SK-N-SH (cell line): ENCODE data around the gene MS4A2. TPM values are rescaled to one million over a fixed set of nuclear protein-coding genes. Genes with fewer than 3 reads are reported as not detected.
"Not testable (repeated sequence)": the region's sequence is repeated elsewhere in the genome, so short reads cannot be mapped to it uniquely, and the experiment has no call there.

Experiments
- CTCF ChIA-PET: fragments of 300-600, 350-600 bp; formaldehyde crosslinking; extraction: SDS; loops from one replicate; lab custom pipeline; 2021; lab: Yijun Ruan, JAX
- POLR2A ChIA-PET: fragments of 350-600 bp; sonication (Branson Sonifier 250); formaldehyde crosslinking; extraction: SDS; loops from one replicate; lab custom pipeline; 2020; ENCODE audit warnings: antibody characterized with exemption, inconsistent platforms; lab: Yijun Ruan, JAX
- DNase-seq: peaks from one replicate; pipeline ENCODE4 v3.0.0; 2012
- H2AFZ ChIP-seq: fragments of 200-600 bp; sonication (generic); 2 replicates; pipeline ENCODE4 v1.8.1; 2016; ENCODE audit warnings: antibody characterized with exemption, mild to moderate bottlenecking, low read depth
- H3F3A ChIP-seq: fragments of 200-600 bp; sonication (generic); replicated peaks from 2 replicates; pipeline ENCODE3; 2016; ENCODE audit warnings: antibody characterized with exemption, mild to moderate bottlenecking; ENCODE audit not compliant: insufficient read depth
- H3K27ac ChIP-seq, 2 experiments: fragments of 200-500 bp in 1 of 2; fragments of 200-600 bp in 1 of 2; sonication (Bioruptor generic) in 1 of 2; sonication (generic), shearing (Covaris generic) in 1 of 2; 2 replicates each; pipeline versions ENCODE4 v1.5.1 to v1.6.1; 2014 to 2016; ENCODE audit warnings: low read depth in 2 of 2, inconsistent platforms in 1 of 2, low read length in 1 of 2, mild to moderate bottlenecking in 1 of 2, mixed read lengths in 1 of 2
- H3K27me3 ChIP-seq: fragments of 200-600 bp; sonication (generic), shearing (Covaris generic); 2 replicates; pipeline ENCODE4 v1.6.1; 2016; ENCODE audit warnings: mixed run types; ENCODE audit not compliant: insufficient read depth
- H3K36me3 ChIP-seq, 2 experiments: fragments of 200-500 bp in 1 of 2; fragments of 200-600 bp in 1 of 2; sonication (Bioruptor generic) in 1 of 2; sonication (generic) in 1 of 2; replicated peaks in 1 of 2; 2 replicates each; pipeline versions ENCODE3 to v1.5.1; 2014 to 2016; ENCODE audit warnings: low read length in 1 of 2, mild to moderate bottlenecking in 1 of 2; ENCODE audit not compliant: insufficient read depth in 2 of 2, control insufficient read depth in 1 of 2
- H3K4me1 ChIP-seq, 2 experiments: fragments of 200-500 bp in 1 of 2; fragments of 200-600 bp in 1 of 2; sonication (Bioruptor generic) in 1 of 2; sonication (generic), shearing (Covaris generic) in 1 of 2; 2 replicates each; pipeline versions ENCODE4 v1.5.1 to v1.6.1; 2014 to 2016; ENCODE audit warnings: low read depth in 1 of 2, low read length in 1 of 2, mixed run types in 1 of 2; ENCODE audit not compliant: insufficient read depth in 2 of 2, control insufficient read depth in 1 of 2
- H3K4me2 ChIP-seq: fragments of 200-600 bp; sonication (generic), shearing (Covaris generic); 2 replicates; pipeline ENCODE4 v1.6.1; 2017; ENCODE audit warnings: mixed run types
- H3K4me3 ChIP-seq, 2 experiments: fragments of 200-500 bp in 1 of 2; fragments of 200-600 bp in 1 of 2; sonication (Bioruptor generic) in 1 of 2; sonication (generic), shearing (Covaris generic) in 1 of 2; 2 replicates each; pipeline versions ENCODE4 v1.5.1 to v1.8.1; 2014 to 2016; ENCODE audit warnings: low read depth in 2 of 2, inconsistent platforms in 1 of 2, low read length in 1 of 2, mild to moderate bottlenecking in 1 of 2, mixed read lengths in 1 of 2, moderate library complexity in 1 of 2
- H3K79me2 ChIP-seq: fragments of 200-600 bp; sonication (generic); 2 replicates; pipeline ENCODE4 v1.8.1; 2017; ENCODE audit warnings: mild to moderate bottlenecking; ENCODE audit not compliant: insufficient read depth
- H3K9ac ChIP-seq: fragments of 200-600 bp; sonication (generic); 2 replicates; pipeline ENCODE4 v1.6.1; 2017; ENCODE audit warnings: mixed run types
- H3K9me2 ChIP-seq: fragments of 200-600 bp; sonication (generic); 2 replicates; pipeline ENCODE4 v1.6.1; 2017; ENCODE audit warnings: mixed run types
- H3K9me3 ChIP-seq: fragments of 200-600 bp; sonication (generic); 2 replicates; pipeline ENCODE4 v1.6.1; 2017; ENCODE audit warnings: mixed run types, mild to moderate bottlenecking, moderate library complexity
- H4K20me1 ChIP-seq: fragments of 200-600 bp; sonication (generic); 2 replicates; pipeline ENCODE4 v1.6.1; 2017; ENCODE audit warnings: mild to moderate bottlenecking, mixed run types; ENCODE audit not compliant: insufficient read depth
- EP300 ChIP-seq, 2 experiments: IDR thresholded peaks; 2 replicates each; pipeline versions ENCODE4 v1.4.0 to v1.6.1; 2012; ENCODE audit warnings: borderline replicate concordance in 1 of 2, low read depth in 1 of 2, low read length in 1 of 2
- EZH2phosphoT487 ChIP-seq: fragments of 200-600 bp; sonication (generic); IDR thresholded peaks from 2 replicates; pipeline ENCODE4 v1.6.1; 2017; ENCODE audit warnings: low read depth, mixed run types, mild to moderate bottlenecking, antibody characterized with exemption, moderate library complexity, borderline replicate concordance
- FOSL2 ChIP-seq: IDR thresholded peaks from 2 replicates; pipeline ENCODE4 v1.4.0; 2012; ENCODE audit warnings: low read depth, mild to moderate bottlenecking, moderate library complexity, borderline replicate concordance
- FOXJ3 ChIP-seq: sonication (generic); formaldehyde crosslinking; IDR thresholded peaks from 2 replicates; pipeline ENCODE4 v1.5.1; 2020; ENCODE audit warnings: mild to moderate bottlenecking, missing genetic modification reagents
- GATA2 ChIP-seq: sonication (generic); formaldehyde crosslinking; IDR thresholded peaks from 2 replicates; pipeline ENCODE4 v1.5.0; 2020; ENCODE audit warnings: mild to moderate bottlenecking, missing genetic modification reagents
- POLR2AphosphoS5 ChIP-seq: IDR thresholded peaks from 2 replicates; pipeline ENCODE4 v1.6.1; 2012; ENCODE audit warnings: low read depth, low read length
- SIN3A ChIP-seq: IDR thresholded peaks from 2 replicates; pipeline ENCODE4 v1.6.1; 2012; ENCODE audit warnings: low read depth, mild to moderate bottlenecking, low read length, moderate library complexity, borderline replicate concordance
- TEAD4 ChIP-seq: IDR thresholded peaks from 2 replicates; pipeline ENCODE4 v1.4.0; 2012; ENCODE audit warnings: mild to moderate bottlenecking, borderline replicate concordance; ENCODE audit not compliant: insufficient read depth
- USF1 ChIP-seq: IDR thresholded peaks from 2 replicates; pipeline ENCODE4 v1.4.0; 2012; ENCODE audit warnings: low read depth, borderline replicate concordance
- USF2 ChIP-seq: fragments of 150-350 bp; IDR thresholded peaks from 2 replicates; pipeline ENCODE4 v1.6.1; 2017; ENCODE audit warnings: antibody characterized with exemption, low read length, low read depth, borderline replicate concordance
- YY1 ChIP-seq: IDR thresholded peaks from 2 replicates; pipeline ENCODE4 v1.4.0; 2012; ENCODE audit warnings: low read depth, mild to moderate bottlenecking
- ZBTB33 ChIP-seq: IDR thresholded peaks from 2 replicates; pipeline ENCODE4 v1.4.0; 2012; ENCODE audit warnings: low read depth, borderline replicate concordance
- WGBS: methylation state at CpG from one replicate; pipeline ENCODE4 v1.1.6; 2017; ENCODE audit warnings: low lambda C conversion rate; 5-methylcytosine and 5-hydroxymethylcytosine counted together
- polyA plus RNA-seq, 3 experiments: library from polyadenylated mRNA; depleted of rRNA; stranded (reverse); fragments of >200 nt; gene quantifications; 2 replicates each; pipeline ENCODE4 v1.2.3, GENCODE V29; 2012

MS4A2 gene
- not detected in 2 replicates for polyA plus RNA-seq (2012; rRNA removed)
- not detected in 2 replicates for polyA plus RNA-seq (2012; cell fraction: cytosol; rRNA removed)
- polyA plus RNA-seq (2012; cell fraction: nucleus; rRNA removed) = not detected in 2 replicates

DNA sequence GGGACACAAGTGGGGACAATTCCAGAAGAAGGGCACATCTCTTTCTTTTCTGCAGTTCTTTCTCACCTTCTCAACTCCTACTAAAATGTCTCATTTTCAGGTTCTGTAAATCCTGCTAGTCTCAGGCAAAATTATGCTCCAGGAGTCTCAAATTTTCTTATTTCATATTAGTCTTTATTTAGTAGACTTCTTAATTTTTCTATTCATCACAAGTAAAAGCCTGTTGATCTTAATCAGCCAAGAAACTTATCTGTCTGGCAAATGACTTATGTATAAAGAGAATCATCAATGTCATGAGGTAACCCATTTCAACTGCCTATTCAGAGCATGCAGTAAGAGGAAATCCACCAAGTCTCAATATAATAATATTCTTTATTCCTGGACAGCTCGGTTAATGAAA is at the start of gene MS4A2:
TSS of gene MS4A2 (plus strand) at position 301 of the 400 bp plus-strand sequence. CDS start 102 bp downstream, outside the sequence.
- H3K27me3 ChIP-seq = no peaks in the 10 kb centered on the region; the same call in 1 of the 2 replicates
- no peaks in the 10 kb centered on the region for H3K9me2 ChIP-seq
- no peaks in the 10 kb centered on the region for H3F3A ChIP-seq
- H3K79me2 ChIP-seq = no peaks in the 10 kb centered on the region
- H3K4me3 ChIP-seq = no peak within 1 kb of the TSS
- no peak within 1 kb of the TSS for H3K4me2 ChIP-seq
- H2AFZ ChIP-seq = no peak within 1 kb of the TSS
- no peak within 1 kb of the TSS for H3K9ac ChIP-seq
- H3K4me1 ChIP-seq = no peaks in the 10 kb centered on the region
- TF ChIP-seq TEAD4 = no peak
- no peak for TF ChIP-seq EZH2phosphoT487
- no peak for TF ChIP-seq USF1
- no peak for TF ChIP-seq ZBTB33
- no peak for TF ChIP-seq FOSL2
- no peak for TF ChIP-seq FOXJ3 (CRISPR knock-in tag)
- no peak for TF ChIP-seq GATA2
- no peak for TF ChIP-seq POLR2AphosphoS5
- no peak for TF ChIP-seq EP300 (IDR thresholded peaks at IDR 0.05; ENCODE audit: borderline replicate concordance in 1 of 2, low read depth in 1 of 2, low read length in 1 of 2)
- ChIA-PET CTCF (no interaction called here), POLR2A (no interaction called here)
- WGBS = 5% methylated on average over 1 of the region's 1 CpG
- no peak for DNase-seq
- H3K9me3 ChIP-seq = no peaks in the 10 kb centered on the region
- H3K36me3 ChIP-seq = no peaks in the 10 kb centered on the region
- H3K27ac ChIP-seq = no peak within 1 kb of the TSS
- no peaks in the 10 kb centered on the region for H4K20me1 ChIP-seq

DNA sequence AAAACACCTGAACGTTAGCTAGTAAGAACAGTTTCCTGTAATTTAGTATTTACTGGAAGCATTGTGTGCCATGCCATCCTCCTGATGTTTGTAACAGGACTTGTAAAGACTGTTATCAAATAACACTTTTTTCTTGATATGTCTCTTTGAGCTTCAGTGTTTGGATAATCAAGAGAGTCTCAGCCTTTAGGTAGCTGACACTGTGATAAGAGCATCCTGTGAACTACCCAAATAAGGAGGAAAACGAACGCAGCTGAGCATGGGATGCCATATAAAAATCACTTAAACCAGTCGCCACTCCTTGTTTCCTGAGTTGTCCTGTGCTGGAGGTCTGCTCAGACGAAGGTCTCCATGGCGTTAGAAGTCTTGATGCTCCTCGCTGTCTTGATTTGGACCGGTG is 48.4 kb upstream of the MS4A2 start, which contains the start of gene OOSP2:
TSS of gene OOSP2 (plus strand) at position 301 of the 400 bp plus-strand sequence. CDS start at position 352, 51 bp downstream.
- H2AFZ ChIP-seq = no peak within 1 kb of the TSS
- H3K79me2 ChIP-seq = no peaks in the 10 kb centered on the region
- H3K27me3 ChIP-seq = no peaks in the 10 kb centered on the region
- no peaks in the 10 kb centered on the region for H3K4me1 ChIP-seq
- 24% methylated on average over 8 of the region's 8 CpGs for WGBS
- H3K9me3 ChIP-seq = no peaks in the 10 kb centered on the region
- no peak within 1 kb of the TSS for H3K9ac ChIP-seq
- DNase-seq = no peak
- H3K27ac ChIP-seq = no peak within 1 kb of the TSS
- H4K20me1 ChIP-seq = no peaks in the 10 kb centered on the region
- POLR2A ChIA-PET = no interaction called here
- no peaks in the 10 kb centered on the region for H3F3A ChIP-seq
- CTCF ChIA-PET = no interaction called here
- no peak within 1 kb of the TSS for H3K4me3 ChIP-seq
- no peak within 1 kb of the TSS for H3K4me2 ChIP-seq
- H3K36me3 ChIP-seq = no peaks in the 10 kb centered on the region
- H3K9me2 ChIP-seq = no peaks in the 10 kb centered on the region
- TF ChIP-seq YY1 (no peak), FOXJ3 (CRISPR knock-in tag) (no peak), USF2 (no peak), TEAD4 (no peak), SIN3A (no peak)

DNA sequence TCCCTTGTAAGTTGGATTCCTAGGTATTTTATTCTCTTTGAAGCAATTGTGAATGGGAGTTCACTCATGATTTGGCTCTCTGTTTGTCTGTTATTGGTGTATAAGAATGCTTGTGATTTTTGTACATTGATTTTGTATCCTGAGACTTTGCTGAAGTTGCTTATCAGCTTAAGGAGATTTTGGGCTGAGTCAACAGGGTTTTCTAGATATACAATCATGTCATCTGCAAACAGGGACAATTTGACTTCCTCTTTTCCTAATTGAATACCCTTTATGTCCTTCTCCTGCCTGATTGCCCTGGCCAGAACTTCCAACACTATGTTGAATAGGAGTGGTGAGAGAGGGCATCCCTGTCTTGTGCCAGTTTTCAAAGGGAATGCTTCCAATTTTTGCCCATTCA is 38.0 kb upstream of the MS4A2 start:
- H3K27me3 ChIP-seq, H4K20me1 ChIP-seq, CTCF ChIA-PET, H3K4me3 ChIP-seq, H2AFZ ChIP-seq, POLR2A ChIA-PET, DNase-seq, H3K4me1 ChIP-seq, H3K9me3 ChIP-seq, H3K27ac ChIP-seq, H3K9me2 ChIP-seq, H3K4me2 ChIP-seq, H3K36me3 ChIP-seq, H3K79me2 ChIP-seq, H3F3A ChIP-seq, H3K9ac ChIP-seq: not testable (repeated sequence)

DNA sequence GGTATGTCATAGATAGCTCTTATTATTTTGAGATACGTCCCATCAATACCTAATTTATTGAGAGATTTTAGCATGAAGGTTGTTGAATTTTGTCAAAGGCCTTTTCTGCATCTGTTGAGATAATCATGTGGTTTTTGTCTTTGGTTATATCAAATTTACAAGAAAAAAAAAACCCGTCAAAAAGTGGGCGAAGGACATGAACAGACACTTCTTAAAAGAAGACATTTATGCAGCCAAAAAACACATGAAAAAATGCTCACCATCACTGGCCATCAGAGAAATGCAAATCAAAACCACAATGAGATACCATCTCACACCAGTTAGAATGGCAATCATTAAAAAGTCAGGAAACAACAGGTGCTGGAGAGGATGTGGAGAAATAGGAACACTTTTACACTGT is 37.6 kb upstream of the MS4A2 start:
- H3K36me3 ChIP-seq, H4K20me1 ChIP-seq, POLR2A ChIA-PET, H3K79me2 ChIP-seq, H3F3A ChIP-seq, DNase-seq, CTCF ChIA-PET, H3K27ac ChIP-seq, H3K9me3 ChIP-seq, H3K4me1 ChIP-seq, H3K4me2 ChIP-seq, H3K9ac ChIP-seq, H3K4me3 ChIP-seq, H3K27me3 ChIP-seq, H3K9me2 ChIP-seq, H2AFZ ChIP-seq: not testable (repeated sequence)
- 30% methylated on average over 3 of the region's 3 CpGs for WGBS
